Sigmoid colon (tissue), 7 donors: ENCODE data around the gene KCTD2. TPM values are rescaled to one million over a fixed set of nuclear protein-coding genes. Genes with fewer than 3 reads are reported as not detected.

Experiments
- DNase-seq: peaks from one replicate; pipeline ENCODE4 v3.0.0-alpha.2; 2019
- H3K27ac ChIP-seq, 4 donors: fragments of 200-600 bp; sonication (generic); one replicate each; pipeline ENCODE4 v1.5.1; 2016 to 2019; ENCODE audit warnings: mild to moderate bottlenecking in 1 of 4
- H3K27me3 ChIP-seq, 3 donors: fragments of 200-600 bp; sonication (generic); one replicate each; pipeline ENCODE4 v1.5.1; 2019; ENCODE audit warnings: mild to moderate bottlenecking in 1 of 3
- H3K36me3 ChIP-seq, 4 donors: fragments of 200-600 bp; sonication (generic); one replicate each; pipeline ENCODE4 v1.5.1; 2016 to 2019
- H3K4me1 ChIP-seq, 4 donors: fragments of 200-600 bp; sonication (generic); one replicate each; pipeline ENCODE4 v1.5.1; 2017 to 2019
- H3K4me3 ChIP-seq, 4 donors: fragments of 200-600 bp; sonication (generic); one replicate each; pipeline ENCODE4 v1.5.1; 2017 to 2019; ENCODE audit warnings: mild to moderate bottlenecking in 2 of 4, moderate library complexity in 1 of 4
- H3K9me3 ChIP-seq, 4 donors: fragments of 200-600 bp in 3 of 4; sonication (generic) in 3 of 4; one replicate each; pipeline versions ENCODE4 v1.5.1 to v1.6.1; 2013 to 2019
- EP300 ChIP-seq, 4 donors: sonication (generic); formaldehyde crosslinking; IDR thresholded peaks; one replicate each; pipeline ENCODE4 v1.6.1; 2017; ENCODE audit warnings: antibody characterized with exemption in 4 of 4
- POLR2A ChIP-seq, 2 donors: fragments of 450-650 bp; IDR thresholded peaks; one replicate each; pipeline ENCODE4 v1.6.1; 2016; ENCODE audit warnings: antibody characterized with exemption in 2 of 2, mild to moderate bottlenecking in 2 of 2, moderate library complexity in 2 of 2
- POLR2AphosphoS5 ChIP-seq, 4 donors: sonication (generic); formaldehyde crosslinking; IDR thresholded peaks; one replicate each; pipeline ENCODE4 v1.6.1; 2017; ENCODE audit warnings: antibody characterized with exemption in 4 of 4
- WGBS, 2 donors: extraction: QIAGEN DNeasy Blood & Tissue Kit; methylation state at CpG; one replicate each; pipeline ENCODE4 v1.1.7; 2013; 5-methylcytosine and 5-hydroxymethylcytosine counted together
- intact Hi-C: fragments of 100-400 bp; cut with DNase I; formaldehyde crosslinking; loops from one replicate; pipeline ENCODE4 v1.15.1; 2023
- polyA plus RNA-seq, 3 donors: library from polyadenylated mRNA; stranded (reverse); fragments of 200-250 nt; gene quantifications; one replicate each; pipeline ENCODE4 v1.2.3, GENCODE V29; 2013
- total RNA-seq, 4 donors: library from RNA; depleted of rRNA; stranded (reverse); fragments of >200 nt; gene quantifications; one replicate each; pipeline ENCODE4 v1.1.0, GENCODE V29; 2016
- TF ChIP-seq, protein P1 (sequence below), 4 experiments: fragments of 450-650 bp in 3 of 4; fragments of 200-600 bp in 1 of 4; IDR thresholded peaks; one replicate each; pipeline ENCODE4 v1.5.1; 2016 to 2019; ENCODE audit warnings: antibody characterized with exemption in 4 of 4, mild to moderate bottlenecking in 3 of 4, moderate library complexity in 2 of 4
- donor health status: healthy with polysubstance abuse.
- donor health status: Bipolar disorder and iron deficiency.
- donor health status: healthy.

KCTD2 gene
- total and polyA plus RNA-seq, 7 donors = 12.5 to 25.5 (median 21.3) TPM

DNA sequence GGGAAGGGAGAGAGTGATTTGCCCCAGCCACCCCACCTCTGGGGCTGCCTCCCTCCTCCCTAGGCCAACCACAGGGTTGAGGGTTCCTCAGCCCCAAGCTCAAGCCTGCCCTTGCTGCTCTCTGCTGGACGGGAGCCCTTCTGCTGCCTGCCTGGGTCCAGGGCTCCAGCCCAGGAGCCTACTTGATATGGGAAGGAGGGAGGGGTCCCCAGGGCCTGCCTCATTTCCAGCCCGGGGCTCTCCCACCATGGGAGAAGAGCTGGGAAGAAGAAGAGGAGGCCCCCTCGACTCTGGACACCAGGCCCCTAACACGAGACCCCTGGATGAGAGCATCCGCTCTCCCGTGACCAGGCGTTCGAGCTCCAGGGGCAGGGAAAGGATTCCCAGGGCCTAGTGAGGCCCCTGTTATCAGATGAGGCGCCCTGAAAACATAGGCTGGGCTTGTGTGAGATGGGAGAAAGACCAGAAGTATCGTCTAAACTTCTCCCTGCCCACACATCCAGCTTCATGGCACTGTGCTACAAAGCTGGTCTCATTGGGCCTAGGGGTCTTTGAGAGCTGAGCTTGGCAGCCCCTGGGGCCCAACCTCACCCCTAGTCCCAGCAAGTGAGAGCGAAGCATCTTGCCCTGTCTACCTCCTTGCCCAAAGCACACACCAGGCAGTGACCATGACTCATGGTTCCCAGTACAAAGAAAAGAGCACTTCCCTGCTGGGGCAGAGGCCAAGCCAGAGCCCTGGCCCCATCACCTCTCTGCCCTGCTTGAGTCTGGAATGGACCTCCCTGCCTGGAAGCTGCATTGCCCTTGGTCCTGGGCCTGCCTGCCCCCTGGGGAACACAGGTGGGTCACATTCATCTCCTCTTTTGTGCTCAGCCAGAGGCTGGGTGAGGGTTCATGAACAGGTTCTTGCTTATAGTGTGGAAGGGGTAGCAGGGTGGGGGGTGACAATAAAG is 41.7 kb downstream of the KCTD2 start:
- WGBS, 2 donors = 68 to 78% methylated on average over 11 of the region's 11 CpGs
- intact Hi-C loops = no loop called here
- H3K36me3 ChIP-seq = no peaks in the 10 kb centered on the region
- TF ChIP-seq EP300 (IDR thresholded peaks at IDR 0.05) (no peak), POLR2AphosphoS5 (IDR thresholded peaks at IDR 0.05) (peak in 1 of 4 donors; percentile 21)
- peak overlapping the region; percentile 29 to 58 (median 50) for H3K4me3 ChIP-seq
- peak overlapping the region; percentile 63 to 78 (median 77) for H3K27ac ChIP-seq
- no peaks in the 10 kb centered on the region for H3K9me3 ChIP-seq
- no peak for DNase-seq
- H3K27me3 ChIP-seq = no peaks in the 10 kb centered on the region
- H3K4me1 ChIP-seq = peaks cover 0 to 36% (median 28%) of the 10 kb centered on the region in 4 donors

DNA sequence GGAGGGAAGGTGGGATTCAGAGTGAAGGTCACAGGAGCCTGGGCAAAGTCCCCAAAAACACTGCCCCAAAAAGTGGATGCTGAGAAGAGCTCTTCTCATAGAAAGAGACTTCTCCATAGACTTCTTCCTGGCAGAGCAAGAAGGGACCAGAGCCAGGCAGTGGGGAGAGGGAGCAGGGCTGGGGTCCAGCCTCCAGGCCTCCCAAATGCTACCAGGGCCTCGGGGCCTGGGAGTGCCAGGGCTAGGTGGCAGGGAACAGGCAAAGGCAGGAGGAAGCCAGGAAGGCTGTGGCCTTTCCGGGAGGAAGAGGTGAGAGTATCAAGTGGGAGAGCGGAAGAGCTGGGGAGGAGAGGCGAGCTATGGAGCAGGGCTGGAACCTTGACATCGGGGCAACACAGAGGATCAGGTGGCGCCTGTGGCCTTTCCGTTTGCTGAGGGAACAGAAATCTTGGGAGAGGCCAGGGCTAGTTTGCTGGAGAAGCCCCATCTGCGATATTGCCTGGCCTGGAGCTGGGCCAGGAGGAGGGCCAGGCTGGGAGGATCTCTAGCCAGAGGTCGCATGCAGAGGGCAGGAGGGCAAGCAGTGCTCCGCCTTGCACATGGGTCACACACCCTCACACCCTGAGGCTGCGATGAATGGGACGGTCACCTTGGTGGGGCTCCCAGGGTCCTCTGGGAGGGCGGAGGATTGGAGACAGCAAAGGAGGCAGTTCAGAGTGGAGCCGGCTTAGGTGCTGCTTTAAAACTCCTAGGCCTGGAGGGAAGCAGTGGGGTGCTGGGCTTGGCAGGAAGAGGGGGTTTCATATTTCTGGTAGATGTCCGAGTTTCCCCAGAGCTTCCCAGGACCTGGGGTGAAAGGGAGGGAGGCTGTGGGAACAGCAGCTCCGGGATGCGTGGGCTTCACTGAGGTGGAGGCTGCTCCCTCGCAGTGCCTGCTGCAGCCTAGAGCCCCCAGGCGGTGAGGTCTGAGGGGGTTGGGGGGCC is 44.1 kb downstream of the KCTD2 start:
- no peak overlapping the region for H3K4me3 ChIP-seq
- H3K4me1 ChIP-seq = peaks cover 0 to 39% (median 29%) of the 10 kb centered on the region in 4 donors

DNA sequence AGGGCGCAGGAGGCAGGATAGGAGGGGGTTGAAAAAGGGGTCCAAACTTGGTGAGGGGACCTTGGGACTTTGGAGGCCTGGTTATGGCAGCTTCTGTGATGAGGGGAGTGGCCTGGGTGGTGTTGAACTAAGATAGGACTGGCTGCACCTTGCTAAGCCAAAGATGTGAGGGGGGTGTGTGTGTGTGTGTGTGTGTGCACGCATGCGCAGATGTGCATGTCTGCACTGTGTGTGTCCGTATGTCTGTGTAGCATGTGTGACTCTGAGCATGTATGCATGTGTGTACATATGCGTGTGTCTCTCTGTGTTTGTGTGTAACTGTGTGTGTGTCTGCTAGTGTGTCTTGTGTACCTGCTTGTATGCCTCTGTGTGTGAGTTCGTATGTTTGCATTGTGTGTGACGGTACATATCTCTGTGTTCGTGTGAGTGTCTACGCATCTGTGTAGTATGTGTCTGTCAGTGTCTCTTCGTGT is 44.9 kb downstream of the KCTD2 start:
- Histone ChIP-seq H3K36me3 (no peaks in the 10 kb centered on the region), H3K4me1 (peaks cover 0 to 44% (median 30%) of the 10 kb centered on the region in 4 donors), H3K4me3 (no peak overlapping the region), H3K27ac (peak overlapping the region in 2 of 4 donors; percentile 41 to 50), H3K27me3 (no peaks in the 10 kb centered on the region), H3K9me3 (no peaks in the 10 kb centered on the region)
- intact Hi-C loops = no loop called here
- WGBS, 2 donors = 21 to 72% methylated on average over 10 of the region's 10 CpGs
- DNase-seq = no peak
- TF ChIP-seq, protein P1, sequence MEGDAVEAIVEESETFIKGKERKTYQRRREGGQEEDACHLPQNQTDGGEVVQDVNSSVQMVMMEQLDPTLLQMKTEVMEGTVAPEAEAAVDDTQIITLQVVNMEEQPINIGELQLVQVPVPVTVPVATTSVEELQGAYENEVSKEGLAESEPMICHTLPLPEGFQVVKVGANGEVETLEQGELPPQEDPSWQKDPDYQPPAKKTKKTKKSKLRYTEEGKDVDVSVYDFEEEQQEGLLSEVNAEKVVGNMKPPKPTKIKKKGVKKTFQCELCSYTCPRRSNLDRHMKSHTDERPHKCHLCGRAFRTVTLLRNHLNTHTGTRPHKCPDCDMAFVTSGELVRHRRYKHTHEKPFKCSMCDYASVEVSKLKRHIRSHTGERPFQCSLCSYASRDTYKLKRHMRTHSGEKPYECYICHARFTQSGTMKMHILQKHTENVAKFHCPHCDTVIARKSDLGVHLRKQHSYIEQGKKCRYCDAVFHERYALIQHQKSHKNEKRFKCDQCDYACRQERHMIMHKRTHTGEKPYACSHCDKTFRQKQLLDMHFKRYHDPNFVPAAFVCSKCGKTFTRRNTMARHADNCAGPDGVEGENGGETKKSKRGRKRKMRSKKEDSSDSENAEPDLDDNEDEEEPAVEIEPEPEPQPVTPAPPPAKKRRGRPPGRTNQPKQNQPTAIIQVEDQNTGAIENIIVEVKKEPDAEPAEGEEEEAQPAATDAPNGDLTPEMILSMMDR (IDR thresholded peaks at IDR 0.05) = no peak
- no peak for TF ChIP-seq POLR2AphosphoS5 (IDR thresholded peaks at IDR 0.05)
- TF ChIP-seq EP300 (IDR thresholded peaks at IDR 0.05) = no peak
- peak in 1 of 2 donors; percentile 18 for TF ChIP-seq POLR2A (IDR thresholded peaks at IDR 0.05)

More for the DNA sequence above, 44.1 kb downstream of the KCTD2 start:
- no peak for DNase-seq
- TF ChIP-seq POLR2A (IDR thresholded peaks at IDR 0.05) (no peak), EP300 (IDR thresholded peaks at IDR 0.05) (no peak), POLR2AphosphoS5 (IDR thresholded peaks at IDR 0.05) (no peak)
- TF ChIP-seq, protein P1 (IDR thresholded peaks at IDR 0.05) = no peak
- H3K27me3 ChIP-seq = no peaks in the 10 kb centered on the region
- peak overlapping the region; percentile 20 to 50 (median 37) for H3K27ac ChIP-seq
- H3K9me3 ChIP-seq = no peaks in the 10 kb centered on the region
- intact Hi-C loops = no loop called here
- WGBS, 2 donors = 21 to 60% methylated on average over 19 of the region's 19 CpGs
- H3K36me3 ChIP-seq = no peaks in the 10 kb centered on the region

DNA sequence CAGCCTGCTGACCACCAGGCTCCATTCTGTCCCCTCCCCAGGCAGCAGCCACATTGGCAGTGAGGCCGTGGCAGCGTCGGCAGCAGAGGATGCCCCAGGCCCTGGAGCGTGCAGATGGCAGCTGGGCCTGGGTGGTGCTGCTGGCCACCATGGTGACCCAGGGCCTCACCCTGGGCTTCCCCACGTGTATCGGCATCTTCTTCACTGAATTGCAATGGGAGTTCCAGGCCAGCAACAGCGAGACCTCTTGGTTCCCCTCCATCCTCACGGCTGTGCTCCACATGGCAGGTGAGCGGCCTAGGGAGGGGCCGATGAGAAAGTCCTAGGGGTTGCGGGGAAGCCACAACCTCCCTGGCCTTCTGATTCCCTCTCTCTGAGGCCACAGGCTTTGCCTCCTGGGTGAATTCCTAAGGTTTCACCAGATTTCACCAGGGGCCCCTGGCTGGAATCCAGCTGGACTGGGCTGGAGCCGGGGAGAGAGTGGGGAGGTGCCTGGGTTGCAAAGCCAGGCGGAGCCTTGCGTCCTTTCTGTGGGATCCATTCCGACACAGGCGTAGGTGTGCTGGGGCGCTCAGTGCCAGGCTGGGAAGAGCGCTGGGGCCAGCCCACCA is 46.6 kb downstream of the KCTD2 start:
- peak overlapping the region in 2 of 4 donors; percentile 20 to 34 for H3K27ac ChIP-seq
- no peak for DNase-seq
- TF ChIP-seq POLR2A (IDR thresholded peaks at IDR 0.05) = no peak
- TF ChIP-seq EP300 (IDR thresholded peaks at IDR 0.05) = no peak
- TF ChIP-seq POLR2AphosphoS5 (IDR thresholded peaks at IDR 0.05) = no peak
- TF ChIP-seq, protein P1 (IDR thresholded peaks at IDR 0.05) = no peak
- no peak overlapping the region for H3K4me3 ChIP-seq
- H3K4me1 ChIP-seq = peaks cover 0 to 32% (median 18%) of the 10 kb centered on the region in 4 donors
- H3K27me3 ChIP-seq = no peaks in the 10 kb centered on the region
- no peaks in the 10 kb centered on the region for H3K36me3 ChIP-seq
- H3K9me3 ChIP-seq = no peaks in the 10 kb centered on the region
- WGBS, 2 donors = 89 to 91% methylated on average over 18 of the region's 18 CpGs
- intact Hi-C loops = no loop called here
